ENCODE results near the gene ANXA11. TPM values are rescaled to one million over a fixed set of nuclear protein-coding genes. Genes with fewer than 3 reads are reported as not detected.
"Not testable (repeated sequence)": the region's sequence is repeated elsewhere in the genome, so short reads cannot be mapped to it uniquely, and the experiment has no call there.

The ANXA11 gene
- total and polyA plus RNA-seq, 8 donors = 91.4 to 293 (median 161) TPM

GRCh38 chr10:80218878-80219277 is 13.5 kb upstream of the ANXA11 start:
- not testable (repeated sequence) for H3K27me3 ChIP-seq, H3K4me3 ChIP-seq, DNase-seq, H3K27ac ChIP-seq, H3K4me1 ChIP-seq, H3K36me3 ChIP-seq, H3K9me3 ChIP-seq
- intact Hi-C loops (cut with DNase I; ENCODE audit: low total_unique reads) = loop anchor here (5.0 kb wide), 1 partner anchor 77 kb away; no protein-coding TSS in a partner anchor
- WGBS, 5 donors = 64 to 100% (median 92%) methylated on average over 1 of the region's 1 CpG

- DNase-seq; intact Hi-C loops (cut with DNase I; ENCODE audit: low total_unique reads); H3K27me3 ChIP-seq; H3K4me1 ChIP-seq; H3K36me3 ChIP-seq; H3K4me3 ChIP-seq; H3K9me3 ChIP-seq; H3K27ac ChIP-seq: not testable (repeated sequence)
- 86 to 89% (median 88%) methylated on average over 5 of the region's 5 CpGs for WGBS, 5 donors
These were observed 9.1 kb upstream of the ANXA11 start for GRCh38 chr10:80214368-80214982.

- WGBS, 5 donors = 47 to 65% (median 47%) methylated on average over 4 of the region's 4 CpGs
- DNase-seq; intact Hi-C loops (cut with DNase I; ENCODE audit: low total_unique reads): not testable (repeated sequence)
These were observed 7.3 kb upstream of the ANXA11 start for GRCh38 chr10:80212535-80213115.

GRCh38 chr10:80211786-80212185 is 6.4 kb upstream of the ANXA11 start:
- TF ChIP-seq POLR2A (IDR thresholded peaks at IDR 0.05) = no peak
- TF ChIP-seq EP300 (IDR thresholded peaks at IDR 0.05) = no peak
- TF ChIP-seq CTCF (IDR thresholded peaks at IDR 0.05) = no peak
- TF ChIP-seq POLR2AphosphoS5 (IDR thresholded peaks at IDR 0.05) = no peak
- no peak for DNase-seq
- H3K27ac ChIP-seq = no peak overlapping the region
- no peaks in the 10 kb centered on the region for H3K36me3 ChIP-seq
- intact Hi-C loops (cut with DNase I; ENCODE audit: low total_unique reads) = no loop called here
- no peaks in the 10 kb centered on the region for H3K27me3 ChIP-seq
- H3K4me1 ChIP-seq = peaks cover 12 to 34% (median 17%) of the 10 kb centered on the region in 4 donors
- 85 to 89% (median 87%) methylated on average over 6 of the region's 6 CpGs for WGBS, 5 donors
- no peaks in the 10 kb centered on the region for H3K9me3 ChIP-seq
- no peak overlapping the region for H3K4me3 ChIP-seq

More at GRCh38 chr10:80212535-80213115, 7.3 kb upstream of the ANXA11 start:
- peaks cover 3 to 27% (median 12%) of the 10 kb centered on the region in 4 donors for H3K4me1 ChIP-seq
- not testable (repeated sequence) for H3K4me3 ChIP-seq, H3K27me3 ChIP-seq, H3K9me3 ChIP-seq, H3K36me3 ChIP-seq, H3K27ac ChIP-seq

DNA sequence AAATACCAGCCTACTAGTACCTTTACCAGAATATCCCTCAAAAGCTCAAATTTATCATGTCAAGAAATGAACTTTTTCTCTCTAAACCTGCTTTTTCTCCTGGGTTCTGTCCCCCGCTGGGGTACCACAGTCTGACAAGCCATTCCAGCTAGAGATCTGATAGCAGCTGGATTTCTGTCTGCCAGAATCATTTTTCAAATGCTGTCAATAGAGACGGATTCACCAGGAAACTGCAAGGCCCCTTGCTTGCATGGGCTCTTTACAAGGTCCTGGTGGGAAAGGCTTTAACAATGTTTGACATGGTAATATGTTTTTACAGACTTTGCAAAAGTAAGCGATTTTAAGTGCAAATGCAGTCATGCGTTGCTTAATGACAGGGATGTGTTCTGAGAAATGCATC is 4.9 kb upstream of the ANXA11 start:
- Histone ChIP-seq H3K4me1 (peaks cover 22 to 46% (median 28%) of the 10 kb centered on the region in 4 donors), H3K27ac (no peak overlapping the region), H3K9me3 (no peaks in the 10 kb centered on the region), H3K27me3 (no peaks in the 10 kb centered on the region), H3K36me3 (no peaks in the 10 kb centered on the region), H3K4me3 (no peak overlapping the region)
- WGBS, 5 donors = 88 to 95% (median 93%) methylated on average over 4 of the region's 4 CpGs
- intact Hi-C loops (cut with DNase I; ENCODE audit: low total_unique reads) = no loop called here
- no peak for TF ChIP-seq EP300 (IDR thresholded peaks at IDR 0.05)
- no peak for TF ChIP-seq CTCF (IDR thresholded peaks at IDR 0.05)
- DNase-seq = no peak

GRCh38 chr10:80207768-80208370 is 2.5 kb upstream of the ANXA11 start:
- Histone ChIP-seq H3K27ac (peak overlapping the region; percentile 94 to 100 (median 99)), H3K27me3 (no peaks in the 10 kb centered on the region), H3K4me3 (peak overlapping the region; percentile 30 to 44 (median 36)), H3K4me1 (peaks cover 38 to 64% (median 44%) of the 10 kb centered on the region in 4 donors), H3K9me3 (no peaks in the 10 kb centered on the region), H3K36me3 (no peaks in the 10 kb centered on the region)
- TF ChIP-seq POLR2A (IDR thresholded peaks at IDR 0.05) = no peak
- TF ChIP-seq CTCF (IDR thresholded peaks at IDR 0.05) = peak in 1 of 7 experiments; percentile 1
- intact Hi-C loops (cut with DNase I; ENCODE audit: low total_unique reads) = loop anchor here (5.0 kb wide), 1 partner anchor 51 kb away; no protein-coding TSS in a partner anchor
- 52 to 63% (median 53%) methylated on average over 15 of the region's 15 CpGs for WGBS, 5 donors
- no peak for DNase-seq

Data from stomach (tissue), 9 donors.